GM12875 (cell line): ENCODE data around the gene EIF2S2.
"Not testable (repeated sequence)": the region's sequence is repeated elsewhere in the genome, so short reads cannot be mapped to it uniquely, and the experiment has no call there.

Experiments used
- H3K4me3 ChIP-seq: one replicate; pipeline ENCODE4 v1.5.1; 2011; ENCODE audit warnings: low read depth, low read length, control low read depth
- TF ChIP-seq, protein P1 (sequence below): IDR thresholded peaks from 2 replicates; pipeline ENCODE4 v1.5.1; 2011; ENCODE audit warnings: low read depth, mild to moderate bottlenecking, control low read depth, inconsistent platforms, low read length, moderate library complexity, borderline replicate concordance; ENCODE audit not compliant: insufficient read depth

EIF2S2 gene

DNA sequence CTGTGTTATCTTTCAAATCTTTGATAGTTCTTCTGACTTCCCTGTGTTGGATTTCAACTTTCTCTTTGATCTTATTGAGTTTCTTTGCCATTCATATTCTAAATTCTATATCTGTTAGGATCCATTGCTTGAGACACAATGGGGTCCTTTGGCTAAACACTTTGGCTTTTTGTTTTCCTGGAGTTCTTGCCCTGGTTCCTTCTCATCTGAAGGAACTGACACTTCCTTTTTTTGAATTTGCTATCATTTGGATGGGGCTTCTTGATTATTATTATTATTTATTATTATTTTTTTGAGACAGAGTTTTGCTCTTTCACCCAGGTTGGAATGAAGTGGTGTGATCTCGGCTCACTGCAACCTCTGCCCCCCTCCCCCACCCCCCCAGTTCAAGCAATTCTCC, 30.1 kb upstream of the EIF2S2 start:
- TF ChIP-seq, protein P1, sequence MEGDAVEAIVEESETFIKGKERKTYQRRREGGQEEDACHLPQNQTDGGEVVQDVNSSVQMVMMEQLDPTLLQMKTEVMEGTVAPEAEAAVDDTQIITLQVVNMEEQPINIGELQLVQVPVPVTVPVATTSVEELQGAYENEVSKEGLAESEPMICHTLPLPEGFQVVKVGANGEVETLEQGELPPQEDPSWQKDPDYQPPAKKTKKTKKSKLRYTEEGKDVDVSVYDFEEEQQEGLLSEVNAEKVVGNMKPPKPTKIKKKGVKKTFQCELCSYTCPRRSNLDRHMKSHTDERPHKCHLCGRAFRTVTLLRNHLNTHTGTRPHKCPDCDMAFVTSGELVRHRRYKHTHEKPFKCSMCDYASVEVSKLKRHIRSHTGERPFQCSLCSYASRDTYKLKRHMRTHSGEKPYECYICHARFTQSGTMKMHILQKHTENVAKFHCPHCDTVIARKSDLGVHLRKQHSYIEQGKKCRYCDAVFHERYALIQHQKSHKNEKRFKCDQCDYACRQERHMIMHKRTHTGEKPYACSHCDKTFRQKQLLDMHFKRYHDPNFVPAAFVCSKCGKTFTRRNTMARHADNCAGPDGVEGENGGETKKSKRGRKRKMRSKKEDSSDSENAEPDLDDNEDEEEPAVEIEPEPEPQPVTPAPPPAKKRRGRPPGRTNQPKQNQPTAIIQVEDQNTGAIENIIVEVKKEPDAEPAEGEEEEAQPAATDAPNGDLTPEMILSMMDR, result no peak
- H3K4me3 ChIP-seq, result no peak overlapping the region

DNA sequence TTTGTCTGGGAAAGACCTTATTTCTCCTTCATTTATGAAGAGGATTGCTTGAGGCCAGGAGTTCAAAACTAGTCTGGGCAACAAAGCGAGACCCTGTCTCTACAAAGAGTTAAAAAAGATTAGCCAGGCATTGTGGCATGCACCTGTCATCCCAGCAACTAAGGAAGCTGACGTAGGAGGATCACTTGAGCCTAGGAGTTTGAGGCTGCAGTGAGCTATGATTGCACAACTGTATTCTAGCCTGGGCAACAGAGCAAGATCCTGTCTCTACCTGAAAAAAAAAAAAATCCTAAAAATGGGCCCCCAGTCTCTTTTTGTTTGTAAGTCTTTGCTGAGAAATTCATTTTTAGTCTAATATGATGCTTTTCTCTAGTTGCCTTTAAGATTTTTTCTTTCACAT, 29.2 kb upstream of the EIF2S2 start:
- TF ChIP-seq, protein P1, result no peak
- H3K4me3 ChIP-seq, result no peak overlapping the region

DNA sequence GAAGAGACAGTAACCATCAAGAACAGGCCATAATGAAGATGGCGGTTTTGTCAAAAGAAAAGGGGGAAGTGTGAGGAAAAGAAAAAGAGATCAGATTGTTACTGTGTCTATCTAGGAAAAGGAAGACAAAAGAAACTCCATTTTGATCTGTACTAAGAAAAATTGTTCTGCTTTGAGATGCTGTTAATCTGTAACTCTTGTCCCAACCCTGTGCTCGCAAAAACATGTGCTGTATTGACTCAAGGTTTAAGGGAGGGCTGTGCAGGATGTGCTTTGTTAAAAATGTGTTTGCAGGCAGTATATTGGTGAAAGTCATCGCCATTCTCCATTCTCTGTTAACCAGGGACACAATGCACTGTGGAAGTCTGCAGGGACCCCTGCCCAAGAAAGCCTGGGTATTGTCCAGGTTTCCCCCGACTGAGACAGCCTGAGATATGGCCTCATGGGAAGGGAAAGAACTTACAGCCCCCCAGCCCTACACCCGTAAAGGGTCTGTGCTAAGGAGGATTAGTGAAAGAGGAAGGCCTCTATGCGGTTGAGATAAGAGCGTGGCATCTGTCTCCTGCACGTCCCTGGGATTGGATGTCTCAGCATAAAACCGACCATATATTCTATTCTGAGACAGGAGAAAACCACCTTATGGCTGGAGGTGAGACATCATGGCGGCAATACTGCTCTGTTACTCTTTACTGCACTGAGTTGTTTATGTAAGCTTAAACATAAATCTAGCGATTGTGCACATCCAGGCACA, 23.7 kb upstream of the EIF2S2 start:
- not testable (repeated sequence) for H3K4me3 ChIP-seq

DNA sequence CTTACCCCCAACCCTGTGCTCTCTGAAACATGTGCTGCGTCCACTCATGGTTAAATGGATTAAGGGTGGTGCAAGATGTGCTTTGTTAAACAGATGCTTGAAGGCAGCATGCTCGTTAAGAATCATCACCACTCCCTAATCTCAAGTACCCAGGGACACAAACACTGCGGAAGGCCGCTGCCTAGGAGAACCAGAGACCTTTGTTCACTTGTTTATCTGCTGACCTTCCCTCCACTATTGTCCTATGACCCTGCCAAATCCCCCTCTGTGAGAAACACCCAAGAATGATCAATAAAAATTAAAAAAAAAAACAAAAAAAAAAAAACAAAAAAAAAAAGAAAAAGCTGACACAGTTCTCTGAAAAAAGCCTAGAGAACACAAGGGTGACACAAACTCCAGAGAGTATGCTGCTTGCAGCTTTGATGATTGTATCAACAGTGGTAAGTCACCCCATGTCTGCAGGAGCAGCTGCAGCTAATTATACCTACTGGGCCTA, 21.4 kb upstream of the EIF2S2 start:
- H3K4me3 ChIP-seq, result not testable (repeated sequence)

DNA sequence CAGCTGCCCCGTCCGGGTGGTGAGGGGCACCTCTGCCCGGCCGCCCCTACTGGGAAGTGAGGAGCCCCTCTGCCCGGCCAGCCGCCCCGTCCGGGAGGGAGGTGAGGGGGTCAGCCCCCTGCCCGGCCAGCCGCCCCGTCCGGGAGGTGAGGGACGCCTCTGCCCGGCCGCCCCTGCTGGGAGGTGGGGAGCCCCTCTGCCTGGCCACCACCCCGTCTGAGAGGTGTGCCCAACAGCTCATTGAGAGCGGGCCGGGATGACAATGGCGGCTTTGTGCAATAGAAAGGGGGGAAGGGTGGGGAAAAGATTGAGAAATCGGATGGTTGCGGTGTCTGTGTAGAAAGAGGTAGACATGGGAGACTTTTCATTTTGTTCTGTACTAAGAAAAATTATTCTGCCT, 20.9 kb upstream of the EIF2S2 start:
- H3K4me3 ChIP-seq, result not testable (repeated sequence)

DNA sequence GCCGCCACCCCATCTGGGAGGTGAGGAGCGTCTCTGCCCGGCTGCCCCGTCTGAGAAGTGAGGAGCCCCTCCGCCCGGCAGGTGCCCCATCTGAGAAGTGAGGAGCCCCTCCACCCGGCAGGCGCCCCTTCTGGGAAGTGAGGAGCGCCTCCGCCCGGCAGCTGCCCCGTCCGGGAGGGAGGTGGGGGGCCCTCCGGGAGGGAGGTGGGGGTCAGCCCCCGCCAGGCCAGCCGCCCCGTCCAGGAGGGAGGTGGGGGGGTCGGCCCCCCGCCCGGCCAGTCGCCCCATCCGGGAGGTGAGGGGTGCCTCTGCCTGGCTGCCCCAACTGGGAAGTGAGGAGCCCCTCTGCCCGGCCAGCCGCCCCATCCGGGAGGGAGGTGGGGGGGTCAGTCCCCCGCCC, 20.4 kb upstream of the EIF2S2 start:
- H3K4me3 ChIP-seq, result not testable (repeated sequence)

DNA sequence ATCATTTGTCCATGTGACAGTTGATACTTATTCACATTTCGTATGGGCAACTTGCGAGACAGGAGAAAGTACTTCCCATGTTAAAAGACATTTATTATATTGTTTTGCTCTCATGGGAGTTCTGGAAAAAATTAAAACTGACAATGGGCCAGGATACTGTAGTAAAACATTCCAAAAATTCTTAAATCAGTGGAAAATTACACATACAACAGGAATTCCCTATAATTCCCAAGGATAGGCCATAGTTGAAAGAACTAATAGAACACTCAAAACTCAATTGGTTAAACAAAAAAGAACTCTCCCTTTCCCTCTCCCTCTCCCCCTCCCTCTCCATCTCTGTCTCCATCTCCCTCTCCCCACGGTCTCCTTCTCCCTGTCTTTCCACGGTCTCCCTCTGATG, 19.4 kb upstream of the EIF2S2 start:
- H3K4me3 ChIP-seq, result no peak overlapping the region
- TF ChIP-seq, protein P1, result no peak

DNA sequence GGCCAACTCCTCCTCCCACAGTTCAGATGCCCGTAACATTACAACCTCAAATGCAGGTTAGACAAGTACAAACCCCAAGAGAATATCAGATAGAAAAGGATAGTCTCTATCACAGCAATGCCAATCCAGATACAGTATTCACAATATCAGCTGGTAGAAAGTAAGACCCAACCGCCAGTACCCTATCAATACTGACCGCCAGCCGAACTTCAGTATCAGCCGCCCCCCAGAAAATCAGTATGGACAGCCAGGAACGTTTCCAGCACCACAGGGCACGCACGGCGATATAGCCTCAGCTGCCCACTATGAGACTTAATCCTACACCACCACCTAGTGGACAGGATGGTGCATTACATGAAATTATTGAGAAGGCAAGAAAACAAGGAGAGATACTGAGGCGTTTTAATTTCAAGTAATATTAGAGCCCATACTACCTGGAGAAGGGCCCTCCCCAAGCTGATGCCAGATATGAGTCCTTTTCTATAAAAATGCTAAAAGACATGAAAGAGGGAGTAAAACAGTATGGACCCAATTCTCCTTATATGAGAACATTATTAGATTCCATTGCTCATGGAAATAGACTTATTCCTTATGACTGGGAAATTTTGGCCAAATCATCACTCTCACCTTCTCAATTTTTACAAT, 17.6 kb upstream of the EIF2S2 start:
- TF ChIP-seq, protein P1, result peak; percentile 58; the same call in 1 of the 2 replicates
- no peak overlapping the region for H3K4me3 ChIP-seq

DNA sequence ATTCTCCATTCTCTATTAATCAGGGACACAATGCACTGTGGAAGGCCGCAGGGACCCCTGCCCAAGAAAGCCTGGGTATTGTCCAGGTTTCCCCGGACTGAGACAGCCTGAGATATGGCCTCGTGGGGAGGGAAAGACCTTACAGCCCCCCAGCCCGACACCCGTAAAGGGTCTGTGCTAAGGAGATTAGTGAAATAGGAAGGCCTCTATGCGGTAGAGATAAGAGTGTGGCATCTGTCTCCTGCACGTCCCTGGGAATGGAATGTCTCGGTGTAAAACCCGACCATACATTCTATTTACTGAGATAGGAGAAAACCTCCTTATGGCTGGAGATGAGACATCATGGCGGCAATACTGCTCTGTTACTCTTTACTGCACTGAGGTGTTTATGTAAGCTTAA, 15.7 kb upstream of the EIF2S2 start:
- TF ChIP-seq, protein P1, result no peak
- no peak overlapping the region for H3K4me3 ChIP-seq
